Measurements from ENCODE around the gene C6orf118. TPM values are rescaled to one million over a fixed set of nuclear protein-coding genes. Genes with fewer than 3 reads are reported as not detected.

C6orf118 gene
- total RNA-seq, 2 donors from 2014 or later = 0.52 TPM; not detected in 1

DNA sequence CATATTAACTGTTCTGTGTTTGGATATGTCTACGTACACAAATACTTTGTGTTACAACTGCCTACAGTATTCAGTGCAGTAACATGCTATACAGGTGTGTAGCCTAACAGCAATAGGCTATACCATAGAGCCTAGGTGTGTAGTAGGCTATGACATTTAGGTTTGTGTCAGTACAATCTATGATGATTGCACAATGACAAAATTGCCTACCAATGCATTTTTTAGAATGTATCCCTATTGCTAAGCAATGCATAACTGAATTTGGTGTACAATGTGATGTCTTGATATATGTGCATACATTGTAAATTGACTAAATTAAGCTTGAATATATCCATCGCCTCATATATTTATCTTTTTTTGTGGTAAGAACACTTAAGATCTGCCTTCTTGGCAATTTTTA is 48.9 kb downstream of the C6orf118 start:
- 28 to 53% methylated on average over 2 of the region's 2 CpGs for WGBS, 2 donors
- Histone ChIP-seq H3K27ac (no peak overlapping the region), H3K4me1 (no peaks in the 10 kb centered on the region), H3K36me3 (replicated peaks in 1 of 2; ENCODE audit: insufficient read depth in 1 of 2, low read depth in 2 of 2) (no peaks in the 10 kb centered on the region), H3K27me3 (no peaks in the 10 kb centered on the region), H3K9me3 (peaks cover 0 to 16% (median 0%) of the 10 kb centered on the region in 3 donors), H3K4me3 (no peak overlapping the region)
- ATAC-seq (no peak), DNase-seq (no peak)
- intact Hi-C loops (cut with DNase I) = no loop called here
- TF ChIP-seq CTCF (IDR thresholded peaks at IDR 0.05) (no peak), POLR2A (IDR thresholded peaks at IDR 0.05) (no peak)

DNA sequence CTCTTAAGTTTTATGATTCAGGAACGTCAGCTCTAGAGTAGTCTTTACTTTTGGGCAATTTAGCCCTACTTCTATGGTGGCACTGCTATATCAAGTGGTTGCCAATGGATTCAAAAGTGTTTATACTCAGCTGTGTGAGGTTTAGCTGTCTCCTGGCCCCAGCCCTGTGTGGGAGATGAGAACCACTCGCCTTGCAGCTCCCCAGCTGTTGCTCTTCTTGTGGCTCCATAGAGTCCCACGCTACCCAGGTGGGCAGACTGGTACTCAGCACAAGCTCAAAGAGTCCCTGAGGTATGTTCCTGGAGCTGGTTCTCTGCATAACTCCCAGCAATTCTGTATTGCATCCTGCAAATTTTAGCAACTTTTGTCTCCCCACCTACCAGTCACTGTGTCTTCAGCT is 59.6 kb downstream of the C6orf118 start:
- no peak for ATAC-seq
- WGBS, 2 donors = 38 to 39% methylated on average over 1 to 3 of the region's 3 CpGs
- H3K4me3 ChIP-seq = no peak overlapping the region
- no peak overlapping the region for H3K27ac ChIP-seq
- H3K4me1 ChIP-seq = no peaks in the 10 kb centered on the region
- H3K27me3 ChIP-seq = no peaks in the 10 kb centered on the region
- no peak for DNase-seq
- TF ChIP-seq CTCF (IDR thresholded peaks at IDR 0.05) (no peak), POLR2A (IDR thresholded peaks at IDR 0.05) (no peak)
- intact Hi-C loops (cut with DNase I) = no loop called here
- H3K36me3 ChIP-seq (replicated peaks in 1 of 2; ENCODE audit: insufficient read depth in 1 of 2, low read depth in 2 of 2) = no peaks in the 10 kb centered on the region
- H3K9me3 ChIP-seq = no peaks in the 10 kb centered on the region

GRCh38 chr6:165245701-165246100 is 63.7 kb downstream of the C6orf118 start:
- ATAC-seq = no peak
- no peak for TF ChIP-seq POLR2A (IDR thresholded peaks at IDR 0.05)
- no peak for TF ChIP-seq CTCF (IDR thresholded peaks at IDR 0.05)
- no peaks in the 10 kb centered on the region for H3K27me3 ChIP-seq
- no peaks in the 10 kb centered on the region for H3K4me1 ChIP-seq
- H3K36me3 ChIP-seq (replicated peaks in 1 of 2; ENCODE audit: insufficient read depth in 1 of 2, low read depth in 2 of 2) = no peaks in the 10 kb centered on the region
- 29 to 50% methylated on average over 2 of the region's 2 CpGs for WGBS, 2 donors
- no peaks in the 10 kb centered on the region for H3K9me3 ChIP-seq
- no peak overlapping the region for H3K4me3 ChIP-seq
- no peak for DNase-seq
- intact Hi-C loops (cut with DNase I) = no loop called here
- no peak overlapping the region for H3K27ac ChIP-seq

GRCh38 chr6:165245287-165245686 is 64.1 kb downstream of the C6orf118 start:
- no peak for DNase-seq
- Histone ChIP-seq H3K9me3 (no peaks in the 10 kb centered on the region), H3K27me3 (no peaks in the 10 kb centered on the region), H3K36me3 (replicated peaks in 1 of 2; ENCODE audit: insufficient read depth in 1 of 2, low read depth in 2 of 2) (no peaks in the 10 kb centered on the region), H3K4me1 (no peaks in the 10 kb centered on the region), H3K27ac (no peak overlapping the region), H3K4me3 (no peak overlapping the region)
- intact Hi-C loops (cut with DNase I) = no loop called here
- WGBS, 2 donors = 30 to 36% methylated on average over 4 of the region's 4 CpGs
- no peak for ATAC-seq
- TF ChIP-seq CTCF (IDR thresholded peaks at IDR 0.05) = no peak
- no peak for TF ChIP-seq POLR2A (IDR thresholded peaks at IDR 0.05)

DNA sequence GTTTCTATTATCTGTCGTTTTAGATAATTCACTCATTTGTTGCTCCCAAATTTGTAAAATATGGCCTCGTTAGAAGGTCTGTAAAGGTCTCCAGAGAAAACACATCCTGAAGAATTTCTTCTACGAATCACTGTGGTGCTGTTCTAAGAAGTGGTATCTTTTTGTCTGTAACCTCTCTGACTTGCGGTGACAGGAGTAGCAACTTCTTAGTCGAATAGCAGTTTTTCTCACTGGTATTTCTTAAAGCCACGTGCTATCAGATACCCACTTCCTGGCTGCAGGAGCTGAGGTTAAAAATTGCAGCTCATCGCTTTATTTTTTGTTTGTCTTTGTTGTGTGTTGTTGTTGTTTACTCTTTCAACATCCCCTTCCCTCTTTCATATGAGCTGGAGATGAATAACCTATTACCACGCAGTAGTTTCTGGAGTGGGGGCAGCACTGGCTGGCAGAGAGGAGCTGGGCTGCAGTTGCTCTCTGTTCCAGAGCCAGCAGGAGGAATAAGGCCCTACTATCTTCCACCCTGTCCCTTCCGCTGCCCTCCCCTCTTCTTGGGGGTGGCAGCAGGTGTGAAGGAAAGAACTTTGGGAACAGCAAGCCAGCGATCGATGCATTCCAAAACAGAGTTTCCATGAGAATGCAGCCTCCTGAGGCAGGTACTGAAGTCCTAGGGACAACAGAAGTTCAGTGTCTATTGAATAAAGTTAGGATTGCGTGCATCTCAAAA is 64.7 kb downstream of the C6orf118 start:
- ATAC-seq (no peak), DNase-seq (no peak)
- Histone ChIP-seq H3K27me3 (no peaks in the 10 kb centered on the region), H3K36me3 (replicated peaks in 1 of 2; ENCODE audit: insufficient read depth in 1 of 2, low read depth in 2 of 2) (no peaks in the 10 kb centered on the region), H3K9me3 (no peaks in the 10 kb centered on the region), H3K27ac (no peak overlapping the region), H3K4me1 (no peaks in the 10 kb centered on the region), H3K4me3 (no peak overlapping the region)
- no peak for TF ChIP-seq CTCF (IDR thresholded peaks at IDR 0.05)
- TF ChIP-seq POLR2A (IDR thresholded peaks at IDR 0.05) = no peak
- intact Hi-C loops (cut with DNase I) = no loop called here
- 44 to 46% methylated on average over 12 of the region's 12 CpGs for WGBS, 2 donors

Data from body of pancreas (tissue), 4 donors.